DND-41 (cell line): ENCODE measurements around the gene FAM107A.

Experiments used
- ATAC-seq: fragments of 200-7000 bp; cut with Tn5 transposase; 3 replicates; pipeline ENCODE4 v1.9.1; 2021; ENCODE audit warnings: low read depth; ENCODE audit not compliant: insufficient read depth
- DNase-seq: peaks from one replicate; pipeline ENCODE4 v3.0.0-alpha.2; 2020
- H2AFZ ChIP-seq: 2 replicates; pipeline ENCODE4 v1.6.0; 2012; ENCODE audit warnings: low read depth, low read length
- H3K27ac ChIP-seq: 2 replicates; pipeline ENCODE4 v1.5.1; 2012; ENCODE audit warnings: low read length, inconsistent platforms
- H3K27me3 ChIP-seq: fragments of 200-600 bp; sonication (generic); 2 replicates; pipeline ENCODE4 v1.6.0; 2012; ENCODE audit warnings: low read length, mild to moderate bottlenecking, inconsistent platforms; ENCODE audit not compliant: insufficient read depth, poor library complexity
- H3K36me3 ChIP-seq: 2 replicates; pipeline ENCODE4 v1.5.1; 2012; ENCODE audit warnings: low read length, inconsistent platforms; ENCODE audit not compliant: insufficient read depth
- H3K4me1 ChIP-seq: 2 replicates; pipeline ENCODE4 v1.5.1; 2012; ENCODE audit warnings: mild to moderate bottlenecking, low read length; ENCODE audit not compliant: insufficient read depth
- H3K4me2 ChIP-seq: 2 replicates; pipeline ENCODE4 v1.6.0; 2012; ENCODE audit warnings: mild to moderate bottlenecking, moderate library complexity, low read length, inconsistent platforms; ENCODE audit not compliant: insufficient read depth
- H3K4me3 ChIP-seq, 2 experiments: fragments of 200-600 bp in 1 of 2; shearing (Covaris generic) in 1 of 2; 2 replicates each; pipeline ENCODE4 v1.5.1; 2012 to 2016; ENCODE audit warnings: inconsistent platforms in 2 of 2, low read length in 2 of 2, mild to moderate bottlenecking in 2 of 2, low read depth in 1 of 2, moderate library complexity in 1 of 2
- H3K79me2 ChIP-seq: 2 replicates; pipeline ENCODE4 v1.6.0; 2012; ENCODE audit warnings: low read length, inconsistent platforms; ENCODE audit not compliant: insufficient read depth
- H3K9ac ChIP-seq: 2 replicates; pipeline ENCODE4 v1.6.0; 2012; ENCODE audit warnings: low read depth, mild to moderate bottlenecking, inconsistent platforms, low read length, moderate library complexity
- H3K9me3 ChIP-seq: 2 replicates; pipeline ENCODE4 v1.5.1; 2012; ENCODE audit warnings: low read length, moderate library complexity, mild to moderate bottlenecking, inconsistent platforms; ENCODE audit not compliant: insufficient read depth, severe bottlenecking
- H4K20me1 ChIP-seq: 2 replicates; pipeline ENCODE4 v1.6.0; 2012; ENCODE audit warnings: low read length; ENCODE audit not compliant: insufficient read depth
- EZH2 ChIP-seq: IDR thresholded peaks from 3 replicates; pipeline ENCODE4 v1.6.1; 2012; ENCODE audit warnings: borderline replicate concordance, low read depth, mild to moderate bottlenecking, moderate library complexity, low read length, inconsistent platforms; ENCODE audit not compliant: severe bottlenecking
- TF ChIP-seq, protein P1 (sequence below): IDR thresholded peaks from 2 replicates; pipeline ENCODE4 v1.5.1; 2012; ENCODE audit warnings: borderline replicate concordance, low read length, moderate library complexity, mild to moderate bottlenecking; ENCODE audit not compliant: poor library complexity, severe bottlenecking; ENCODE audit errors: extremely low read depth

FAM107A gene

GRCh38 chr3:58585994-58586393 lies 8.8 kb upstream of the FAM107A start:
- TF ChIP-seq, protein P1, sequence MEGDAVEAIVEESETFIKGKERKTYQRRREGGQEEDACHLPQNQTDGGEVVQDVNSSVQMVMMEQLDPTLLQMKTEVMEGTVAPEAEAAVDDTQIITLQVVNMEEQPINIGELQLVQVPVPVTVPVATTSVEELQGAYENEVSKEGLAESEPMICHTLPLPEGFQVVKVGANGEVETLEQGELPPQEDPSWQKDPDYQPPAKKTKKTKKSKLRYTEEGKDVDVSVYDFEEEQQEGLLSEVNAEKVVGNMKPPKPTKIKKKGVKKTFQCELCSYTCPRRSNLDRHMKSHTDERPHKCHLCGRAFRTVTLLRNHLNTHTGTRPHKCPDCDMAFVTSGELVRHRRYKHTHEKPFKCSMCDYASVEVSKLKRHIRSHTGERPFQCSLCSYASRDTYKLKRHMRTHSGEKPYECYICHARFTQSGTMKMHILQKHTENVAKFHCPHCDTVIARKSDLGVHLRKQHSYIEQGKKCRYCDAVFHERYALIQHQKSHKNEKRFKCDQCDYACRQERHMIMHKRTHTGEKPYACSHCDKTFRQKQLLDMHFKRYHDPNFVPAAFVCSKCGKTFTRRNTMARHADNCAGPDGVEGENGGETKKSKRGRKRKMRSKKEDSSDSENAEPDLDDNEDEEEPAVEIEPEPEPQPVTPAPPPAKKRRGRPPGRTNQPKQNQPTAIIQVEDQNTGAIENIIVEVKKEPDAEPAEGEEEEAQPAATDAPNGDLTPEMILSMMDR: no peak
- no peak for TF ChIP-seq EZH2
- 0 out of 2 replicates have a peak, but pooled peaks cover 3% of the 10 kb centered on the region for H4K20me1 ChIP-seq
- H3K4me3 ChIP-seq: no peak overlapping the region
- no peaks in the 10 kb centered on the region for H3K27me3 ChIP-seq
- H3K4me1 ChIP-seq: no peaks in the 10 kb centered on the region
- DNase-seq: no peak
- no peak overlapping the region for H3K4me2 ChIP-seq
- H3K36me3 ChIP-seq: no peaks in the 10 kb centered on the region
- no peak overlapping the region for H3K27ac ChIP-seq
- H3K79me2 ChIP-seq: no peaks in the 10 kb centered on the region
- H3K9me3 ChIP-seq: no peaks in the 10 kb centered on the region
- H2AFZ ChIP-seq: no peak overlapping the region
- no peak overlapping the region for H3K9ac ChIP-seq
- ATAC-seq: no peak

- H4K20me1 ChIP-seq: 0 out of 2 replicates have a peak, but pooled peaks cover 3% of the 10 kb centered on the region
- H3K4me3 ChIP-seq: no peak overlapping the region
- H3K79me2 ChIP-seq: no peaks in the 10 kb centered on the region
- ATAC-seq (no peak), DNase-seq (no peak)
- H3K27ac ChIP-seq: no peak overlapping the region
- TF ChIP-seq EZH2: no peak
- TF ChIP-seq, protein P1: no peak
- no peak overlapping the region for H2AFZ ChIP-seq
- H3K27me3 ChIP-seq: no peaks in the 10 kb centered on the region
- H3K36me3 ChIP-seq: no peaks in the 10 kb centered on the region
- H3K4me2 ChIP-seq: 0 out of 2 replicates have a peak overlapping the region, but pooled peaks have one; percentile 20
- H3K4me1 ChIP-seq: no peaks in the 10 kb centered on the region
- no peaks in the 10 kb centered on the region for H3K9me3 ChIP-seq
- no peak overlapping the region for H3K9ac ChIP-seq
Measured at GRCh38 chr3:58585005-58585786, 8.0 kb upstream of the FAM107A start.

- no peaks in the 10 kb centered on the region for H3K4me1 ChIP-seq
- no peak overlapping the region for H2AFZ ChIP-seq
- H3K36me3 ChIP-seq: no peaks in the 10 kb centered on the region
- no peak overlapping the region for H3K4me3 ChIP-seq
- ATAC-seq (no peak), DNase-seq (no peak)
- 0 out of 2 replicates have a peak overlapping the region, but pooled peaks have one; percentile 20 for H3K4me2 ChIP-seq
- H3K27ac ChIP-seq: no peak overlapping the region
- H3K9me3 ChIP-seq: no peaks in the 10 kb centered on the region
- no peak overlapping the region for H3K9ac ChIP-seq
- TF ChIP-seq EZH2: no peak
- TF ChIP-seq, protein P1: no peak
- H3K79me2 ChIP-seq: no peaks in the 10 kb centered on the region
- 0 out of 2 replicates have a peak, but pooled peaks cover 3% of the 10 kb centered on the region for H4K20me1 ChIP-seq
- H3K27me3 ChIP-seq: no peaks in the 10 kb centered on the region
Measured at GRCh38 chr3:58584690-58585004, 7.5 kb upstream of the FAM107A start.
